ENCODE measurements around the gene ZNF283. TPM values are rescaled to one million over a fixed set of nuclear protein-coding genes. Genes with fewer than 3 reads are reported as not detected.

Gene ZNF283
- total and polyA plus RNA-seq, 7 donors = 0.79 to 8.7 (median 4.3) TPM

DNA sequence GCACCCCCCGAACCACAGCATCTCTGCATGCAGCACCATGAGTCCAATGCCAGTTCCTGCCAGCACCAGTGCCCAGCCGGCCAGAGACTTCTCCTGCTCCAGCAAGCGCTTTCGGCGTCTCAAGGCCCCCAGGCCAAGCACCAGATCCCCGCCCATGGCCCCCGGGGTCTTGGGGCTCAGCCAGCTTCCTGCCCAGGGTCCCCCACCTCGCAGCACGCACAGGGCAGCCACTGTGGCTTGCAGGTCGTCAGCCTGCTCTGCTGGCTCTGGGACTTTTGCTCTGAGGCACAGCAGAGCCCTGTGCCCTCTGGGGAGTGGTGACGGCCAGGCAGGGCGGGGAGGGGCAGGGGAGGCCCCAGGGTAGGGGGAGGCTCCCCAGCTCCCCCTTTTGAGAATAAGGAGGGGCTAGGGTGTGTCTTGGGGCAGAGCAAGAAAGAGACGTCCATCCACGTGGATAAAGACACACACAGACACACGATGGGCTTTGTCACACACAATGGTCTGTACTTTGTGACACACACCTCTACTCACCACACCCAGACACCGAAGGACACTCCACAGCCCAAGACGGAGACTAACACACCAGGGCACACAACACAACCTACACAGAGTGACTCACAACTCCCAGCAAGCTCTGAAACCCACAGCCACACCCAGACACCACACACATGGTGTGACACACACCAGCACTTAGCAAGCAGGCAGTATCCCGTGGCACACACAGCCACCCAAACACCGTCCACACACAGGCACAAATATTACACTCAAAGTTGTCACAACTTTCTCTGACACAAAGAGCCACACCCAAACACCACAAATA, 46.2 kb upstream of the ZNF283 start, which contains the start of gene KCNN4:
TSS of gene KCNN4 (minus strand) at position 268 of the 820 bp plus-strand sequence. CDS start at position 156, 112 bp downstream.
- WGBS, 3 donors = 24 to 33% (median 29%) methylated on average over 19 of the region's 19 CpGs
- Histone ChIP-seq H3K4me1 (no peaks in the 10 kb centered on the region), H3K9me3 (no peaks in the 10 kb centered on the region), H3K27ac (no peak within 1 kb of the TSS), H3K27me3 (ENCODE audit: insufficient read depth in 3 of 3, low read length in 2 of 3) (peaks cover 0 to 23% (median 2%) of the 10 kb centered on the region in 3 donors), H3K4me3 (no peak within 1 kb of the TSS), H3K36me3 (ENCODE audit: insufficient read depth in 1 of 2, low read depth in 1 of 2) (no peaks in the 10 kb centered on the region)
- TF ChIP-seq, protein P1, sequence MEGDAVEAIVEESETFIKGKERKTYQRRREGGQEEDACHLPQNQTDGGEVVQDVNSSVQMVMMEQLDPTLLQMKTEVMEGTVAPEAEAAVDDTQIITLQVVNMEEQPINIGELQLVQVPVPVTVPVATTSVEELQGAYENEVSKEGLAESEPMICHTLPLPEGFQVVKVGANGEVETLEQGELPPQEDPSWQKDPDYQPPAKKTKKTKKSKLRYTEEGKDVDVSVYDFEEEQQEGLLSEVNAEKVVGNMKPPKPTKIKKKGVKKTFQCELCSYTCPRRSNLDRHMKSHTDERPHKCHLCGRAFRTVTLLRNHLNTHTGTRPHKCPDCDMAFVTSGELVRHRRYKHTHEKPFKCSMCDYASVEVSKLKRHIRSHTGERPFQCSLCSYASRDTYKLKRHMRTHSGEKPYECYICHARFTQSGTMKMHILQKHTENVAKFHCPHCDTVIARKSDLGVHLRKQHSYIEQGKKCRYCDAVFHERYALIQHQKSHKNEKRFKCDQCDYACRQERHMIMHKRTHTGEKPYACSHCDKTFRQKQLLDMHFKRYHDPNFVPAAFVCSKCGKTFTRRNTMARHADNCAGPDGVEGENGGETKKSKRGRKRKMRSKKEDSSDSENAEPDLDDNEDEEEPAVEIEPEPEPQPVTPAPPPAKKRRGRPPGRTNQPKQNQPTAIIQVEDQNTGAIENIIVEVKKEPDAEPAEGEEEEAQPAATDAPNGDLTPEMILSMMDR (IDR thresholded peaks at IDR 0.05) = no peak
- DNase-seq (no peak), ATAC-seq (no peak)
- intact Hi-C loops (cut with DNase I) = loop anchor here in 1 of 2 donors (5.0 kb wide), 1 partner anchor 34 kb away; no protein-coding TSS in a partner anchor

DNA sequence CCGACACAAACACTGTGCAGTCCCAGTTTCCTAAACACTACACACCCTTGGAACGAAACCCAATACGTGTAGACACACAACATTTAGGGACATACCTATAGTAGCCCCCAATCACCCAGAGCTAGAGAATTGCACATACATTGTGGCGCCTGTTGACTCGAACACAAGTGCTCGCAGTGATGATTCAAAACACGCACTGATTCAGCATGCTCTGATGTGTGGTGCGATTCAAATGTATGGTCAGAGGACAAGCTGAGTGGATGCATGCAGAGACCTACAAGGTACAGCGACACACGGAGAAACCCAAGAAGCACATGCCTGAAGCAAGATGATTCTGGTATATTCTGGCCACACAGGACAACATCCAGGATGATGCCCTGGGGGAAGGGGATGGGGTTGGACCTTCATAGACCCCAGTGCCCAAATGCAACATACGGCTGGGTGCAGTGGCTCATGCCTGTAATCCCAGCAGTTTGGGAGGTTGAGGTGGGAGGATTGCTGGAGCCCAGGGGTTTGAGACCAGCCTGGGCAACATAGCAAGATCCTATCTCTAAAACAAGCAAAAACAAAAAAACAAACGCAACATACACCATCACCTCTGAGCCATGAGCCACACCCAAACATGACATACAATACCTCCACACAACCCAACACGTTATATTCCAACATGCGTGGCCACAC, 45.4 kb upstream of the ZNF283 start:
- TF ChIP-seq, protein P1 (IDR thresholded peaks at IDR 0.05) = no peak
- Histone ChIP-seq H3K4me1 (no peaks in the 10 kb centered on the region), H3K9me3 (no peaks in the 10 kb centered on the region), H3K36me3 (ENCODE audit: insufficient read depth in 1 of 2, low read depth in 1 of 2) (no peaks in the 10 kb centered on the region), H3K4me3 (no peak overlapping the region), H3K27me3 (ENCODE audit: insufficient read depth in 3 of 3, low read length in 2 of 3) (peaks cover 0 to 23% (median 0%) of the 10 kb centered on the region in 3 donors), H3K27ac (no peak overlapping the region)
- ATAC-seq (no peak), DNase-seq (no peak)
- intact Hi-C loops (cut with DNase I) = loop anchor here in 1 of 2 donors (5.0 kb wide), 1 partner anchor 34 kb away; no protein-coding TSS in a partner anchor
- WGBS, 3 donors = 87% methylated on average over 14 of the region's 14 CpGs

DNA sequence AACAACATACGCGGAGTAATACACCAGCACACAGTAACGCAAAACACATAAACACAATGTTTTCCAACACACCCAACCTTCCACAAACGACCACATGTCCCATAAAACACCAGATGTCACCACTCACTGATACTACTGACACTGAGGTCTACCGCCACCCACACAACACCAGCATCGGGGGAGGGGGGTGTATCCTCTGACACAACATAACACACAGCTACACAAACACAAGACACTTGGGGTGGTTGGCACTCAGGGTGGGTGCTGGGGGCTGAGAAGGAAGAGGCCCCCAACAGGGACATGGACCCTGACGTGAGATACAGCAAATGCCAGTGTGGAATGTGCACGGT, 44.8 kb upstream of the ZNF283 start:
- ATAC-seq (no peak), DNase-seq (no peak)
- TF ChIP-seq, protein P1 (IDR thresholded peaks at IDR 0.05) = no peak
- Histone ChIP-seq H3K36me3 (ENCODE audit: insufficient read depth in 1 of 2, low read depth in 1 of 2) (no peaks in the 10 kb centered on the region), H3K4me1 (no peaks in the 10 kb centered on the region), H3K4me3 (no peak overlapping the region), H3K9me3 (no peaks in the 10 kb centered on the region), H3K27ac (no peak overlapping the region), H3K27me3 (ENCODE audit: insufficient read depth in 3 of 3, low read length in 2 of 3) (peaks cover 0 to 23% (median 0%) of the 10 kb centered on the region in 3 donors)
- intact Hi-C loops (cut with DNase I) = loop anchor here in 1 of 2 donors (5.0 kb wide), 1 partner anchor 35 kb away; no protein-coding TSS in a partner anchor
- 57 to 63% (median 60%) methylated on average over 8 of the region's 8 CpGs for WGBS, 3 donors

DNA sequence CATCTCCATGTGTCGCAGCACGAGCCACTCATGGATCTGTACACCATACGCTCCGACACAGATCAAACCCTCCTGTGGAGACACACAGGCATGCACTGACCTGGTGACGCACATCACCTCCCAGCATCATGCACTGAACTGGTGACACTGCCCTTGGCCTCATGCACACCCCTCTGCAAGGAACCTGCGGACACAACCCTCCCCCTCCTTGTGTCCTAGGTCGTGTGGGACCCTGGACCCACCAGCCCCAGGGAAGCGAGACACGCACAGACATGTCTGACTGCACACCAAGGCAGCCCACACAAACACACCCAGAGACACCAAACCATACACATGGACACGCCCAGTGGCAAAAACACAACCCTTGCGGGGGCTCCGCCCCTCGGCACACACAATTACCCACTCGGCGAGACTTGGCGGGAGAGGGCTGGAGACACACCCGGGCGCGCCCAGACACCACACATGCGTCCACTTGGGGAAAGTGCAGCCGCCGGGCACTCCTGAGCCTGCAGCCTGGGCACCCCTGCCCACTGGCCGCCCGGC, 44.4 kb upstream of the ZNF283 start:
- 73 to 79% (median 77%) methylated on average over 24 of the region's 24 CpGs for WGBS, 3 donors
- intact Hi-C loops (cut with DNase I) = loop anchor here in 1 of 2 donors (5.0 kb wide), 1 partner anchor 35 kb away; no protein-coding TSS in a partner anchor
- no peak overlapping the region for H3K4me3 ChIP-seq
- no peak overlapping the region for H3K27ac ChIP-seq
- no peak for ATAC-seq
- DNase-seq = no peak
- H3K27me3 ChIP-seq (ENCODE audit: insufficient read depth in 3 of 3, low read length in 2 of 3) = peaks cover 0 to 23% (median 0%) of the 10 kb centered on the region in 3 donors
- no peaks in the 10 kb centered on the region for H3K36me3 ChIP-seq (ENCODE audit: insufficient read depth in 1 of 2, low read depth in 1 of 2)
- TF ChIP-seq, protein P1 (IDR thresholded peaks at IDR 0.05) = no peak
- no peaks in the 10 kb centered on the region for H3K9me3 ChIP-seq
- no peaks in the 10 kb centered on the region for H3K4me1 ChIP-seq

Data from psoas muscle (tissue), 8 donors.